HG03460 (cell line): Measurements from ENCODE around the gene OSBPL3.
A peak's percentile ranks its signal among the peaks of the same experiment; 100 is the strongest.

Source experiments
- ATAC-seq: cut with Tn5 transposase; IDR thresholded peaks from one replicate; pipeline ENCODE4 v1.9.1; 2021; ENCODE audit not compliant: unreplicated experiment

OSBPL3 gene

DNA sequence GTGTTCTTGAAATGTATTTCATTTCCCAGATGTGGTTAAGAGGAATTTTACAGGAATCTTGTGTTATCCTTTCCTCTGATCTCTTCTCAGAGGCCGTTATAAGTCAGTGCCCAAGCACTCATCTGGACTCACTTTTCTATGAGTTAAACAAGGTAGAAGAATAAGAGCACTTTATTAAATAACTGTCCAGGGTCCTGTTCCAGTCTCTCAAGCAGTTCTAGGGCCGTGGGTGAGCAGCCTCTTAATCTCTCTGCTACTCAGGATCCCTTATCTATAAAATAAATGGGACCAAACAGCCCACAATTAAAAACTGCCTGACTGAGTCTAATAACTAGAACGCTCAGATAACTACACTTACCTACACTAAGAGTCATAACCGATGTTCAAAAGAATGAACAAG, 111.2 kb downstream of the OSBPL3 start:
- ATAC-seq = no peak

DNA sequence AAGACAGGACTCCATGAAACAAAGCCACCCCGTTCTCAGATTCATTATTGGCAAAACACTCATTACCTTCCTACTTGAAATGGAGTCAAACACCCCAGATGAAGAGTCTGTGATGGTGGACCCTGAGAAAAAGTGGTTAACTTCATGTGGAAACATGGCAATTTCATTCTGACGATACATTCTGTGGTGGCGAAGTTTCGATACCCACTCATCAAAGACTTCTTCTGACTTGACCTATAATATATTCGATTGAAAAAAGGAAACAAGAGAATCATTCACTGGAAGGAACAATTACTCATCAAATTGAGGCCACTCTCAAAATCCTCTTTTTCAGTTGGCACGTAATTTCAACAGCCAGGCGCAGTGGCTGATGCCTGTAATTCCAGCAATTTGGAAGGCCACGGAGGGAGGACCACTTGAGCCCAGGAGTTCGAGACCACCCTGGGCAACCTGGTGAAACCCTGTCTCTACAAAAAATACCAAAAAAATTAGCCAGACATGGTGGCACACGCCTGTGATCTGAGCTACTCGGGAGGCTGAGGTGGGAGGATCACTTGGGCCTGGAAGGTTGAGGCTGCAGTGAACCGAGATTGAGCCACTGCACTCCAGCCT, 113.9 kb downstream of the OSBPL3 start:
- ATAC-seq = no peak

DNA sequence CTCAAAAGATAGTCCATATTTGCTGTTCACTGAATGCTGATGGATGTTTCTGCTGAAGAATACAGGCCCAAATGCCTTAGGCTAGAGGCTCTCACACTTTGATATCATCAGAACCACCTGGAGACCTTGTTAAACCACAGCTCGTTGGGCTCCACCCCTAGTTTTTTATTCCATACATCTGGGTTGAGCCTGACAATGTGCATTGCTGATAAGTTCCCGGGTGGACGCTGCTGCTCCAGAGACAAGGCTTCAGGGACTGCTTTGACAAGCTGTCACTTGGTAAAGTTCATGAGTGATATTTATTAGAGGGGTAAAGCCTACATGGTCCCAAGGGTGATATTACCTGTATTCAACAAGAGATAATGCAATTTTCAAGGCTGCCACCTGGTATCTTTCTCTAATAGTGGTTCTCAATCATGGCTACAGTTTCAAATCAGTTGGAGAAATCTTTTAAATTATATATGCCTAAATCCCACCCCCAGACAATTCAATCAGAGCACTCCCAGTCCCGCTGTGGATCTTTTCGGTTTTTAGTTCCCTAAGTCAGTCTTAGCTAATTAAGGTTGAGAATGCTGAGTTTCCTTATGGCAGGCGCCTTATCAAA, 115.7 kb downstream of the OSBPL3 start:
- ATAC-seq = no peak

DNA sequence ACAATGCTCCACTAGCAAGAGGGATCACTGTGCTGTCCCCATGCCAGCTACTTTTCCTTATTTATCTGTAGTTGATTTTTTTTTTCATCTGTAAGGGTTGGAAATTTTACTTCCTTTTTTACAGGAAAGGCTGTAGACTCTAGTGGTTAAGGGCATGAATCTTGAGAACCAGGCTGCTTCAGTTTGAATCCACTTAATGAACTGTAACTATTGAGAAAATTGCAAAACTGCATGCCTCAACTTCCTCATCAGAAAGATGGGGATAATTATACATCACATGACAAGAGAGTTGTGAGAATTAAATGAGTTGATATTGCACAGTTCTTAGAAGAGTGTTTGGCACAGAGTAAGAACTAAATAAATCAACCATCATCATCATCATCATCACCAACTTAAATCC, 116.4 kb downstream of the OSBPL3 start:
- ATAC-seq = no peak

DNA sequence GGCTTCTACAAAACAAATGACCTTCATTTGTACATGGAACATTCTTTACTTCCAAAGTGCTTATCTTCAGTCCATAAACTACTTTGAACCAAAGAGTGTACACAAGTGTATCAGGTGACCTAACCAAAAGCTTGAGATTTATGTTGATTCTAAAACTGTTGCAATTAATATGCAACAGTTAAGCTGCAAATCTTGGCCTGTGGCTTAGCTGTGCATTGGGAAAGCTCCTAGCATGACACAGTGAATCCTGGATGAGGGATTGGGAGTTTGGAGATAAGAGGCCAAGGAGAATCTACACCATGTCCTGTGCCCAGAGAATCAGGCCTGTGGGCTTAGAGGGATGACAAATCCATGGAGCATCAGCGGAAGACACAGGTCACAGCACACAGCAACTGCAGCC, 117.5 kb downstream of the OSBPL3 start:
- no peak for ATAC-seq

DNA sequence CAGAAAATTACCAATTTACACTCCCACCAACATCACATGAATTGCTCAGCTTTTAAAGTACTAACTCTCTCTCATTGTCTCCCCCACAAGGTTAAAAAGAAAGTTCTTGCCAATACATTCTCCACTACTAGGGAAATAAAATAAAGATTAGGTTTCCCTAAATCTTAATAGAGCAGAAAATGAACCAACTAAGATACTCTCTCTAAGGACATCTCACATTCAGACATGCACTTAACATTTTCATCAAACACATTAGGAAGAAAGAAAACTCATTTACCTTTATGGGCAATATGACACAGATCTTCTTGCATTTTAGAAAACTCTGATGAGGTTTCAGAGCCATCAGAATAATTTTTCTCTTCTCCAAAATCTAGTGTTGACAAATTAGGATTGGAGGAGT, 118.6 kb downstream of the OSBPL3 start:
- ATAC-seq = no peak

DNA sequence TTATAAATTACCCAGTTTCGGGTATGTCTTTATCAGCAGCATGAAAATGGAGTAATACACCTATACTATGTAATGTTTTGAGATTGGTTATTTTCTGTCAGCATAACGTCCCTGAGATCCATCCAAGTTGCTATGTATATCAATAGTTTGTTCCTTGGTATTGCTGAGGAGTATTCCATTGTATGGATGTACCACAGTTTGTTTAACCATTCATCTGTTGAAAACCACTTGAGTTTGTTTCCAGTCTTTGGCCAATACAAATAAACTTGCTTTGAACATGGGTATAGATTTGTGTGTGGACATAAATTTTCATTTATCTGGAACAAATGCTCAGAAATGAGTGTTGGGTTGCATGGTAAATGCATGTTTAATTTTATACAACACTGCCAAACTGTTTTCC, 119.4 kb downstream of the OSBPL3 start:
- no peak for ATAC-seq

DNA sequence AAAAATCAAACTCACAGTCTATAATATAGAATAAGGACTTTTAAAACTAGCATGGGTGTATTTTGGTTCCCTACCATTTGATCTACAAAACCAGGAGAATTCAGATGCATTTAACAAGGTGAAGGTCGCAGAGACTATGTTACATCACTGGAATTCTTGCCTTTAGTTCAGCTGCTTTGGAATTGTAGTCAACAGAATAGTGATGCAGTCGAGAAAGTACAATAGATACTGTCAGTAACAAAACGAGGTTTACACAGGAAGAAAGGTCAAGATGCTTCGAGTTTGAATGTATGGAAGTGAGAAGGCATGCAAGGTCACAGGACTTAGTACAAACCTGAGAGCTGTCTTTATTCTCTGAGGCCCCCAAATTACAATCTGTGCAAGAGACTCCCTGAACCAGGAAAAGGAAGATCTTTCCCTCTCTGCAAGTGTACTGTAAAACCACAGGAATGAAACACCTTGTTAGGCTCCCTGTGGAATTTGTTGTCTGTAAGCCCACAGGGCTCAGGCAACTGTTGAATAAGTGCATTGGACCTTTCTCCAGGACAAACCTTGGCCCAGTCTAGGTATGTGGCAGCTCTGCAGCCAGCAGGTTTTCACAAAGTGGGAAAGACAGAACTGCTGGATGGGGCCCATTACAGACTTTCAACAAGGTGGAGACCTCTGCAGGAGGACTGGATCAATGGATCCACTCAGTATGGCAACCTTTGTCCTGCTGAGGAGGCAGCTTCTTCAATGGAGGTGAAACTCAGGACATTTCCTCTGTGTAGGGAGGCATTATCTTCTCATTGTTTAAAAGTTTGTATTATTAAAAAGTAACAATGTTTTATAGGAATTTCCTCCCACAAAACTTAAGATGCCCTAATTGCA, 121.6 kb downstream of the OSBPL3 start:
- ATAC-seq = no peak

DNA sequence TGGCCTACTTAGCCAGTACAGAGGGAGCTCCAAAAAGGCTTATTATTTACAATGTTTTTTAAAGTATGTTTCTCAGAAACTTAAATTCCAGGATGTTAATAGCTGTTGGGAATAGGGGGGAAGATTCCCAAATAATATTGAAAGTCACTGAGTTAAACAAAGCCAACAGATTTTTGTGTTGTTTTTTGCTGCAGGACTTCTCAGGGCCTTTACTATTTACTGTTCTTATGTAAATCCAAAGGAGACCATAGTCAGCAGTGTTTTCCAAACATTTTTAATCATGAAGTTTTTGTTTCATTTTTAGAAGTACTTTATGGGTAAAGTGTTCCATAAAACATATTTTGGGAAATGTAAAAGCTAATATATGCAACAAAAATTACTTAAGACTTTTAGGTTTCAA, 122.4 kb downstream of the OSBPL3 start:
- ATAC-seq = no peak

DNA sequence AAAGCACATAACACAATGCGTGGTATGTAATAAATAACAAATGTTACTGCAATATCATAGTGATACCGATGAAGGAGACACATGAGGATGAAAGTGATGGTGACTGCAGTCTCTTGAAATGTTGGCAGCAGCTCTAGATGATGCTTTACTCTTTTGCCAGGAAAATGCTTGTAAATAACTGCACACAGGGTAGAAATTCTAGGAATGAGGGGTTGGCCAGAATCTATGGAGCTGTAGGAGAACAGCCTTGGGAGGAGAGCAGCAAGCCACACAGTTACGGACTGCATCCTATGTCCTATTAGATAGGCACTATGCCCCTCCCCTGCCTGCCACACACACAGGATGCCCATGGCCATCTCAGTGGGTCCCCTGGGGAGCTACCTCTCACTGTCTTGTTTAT, 125.1 kb downstream of the OSBPL3 start:
- no peak for ATAC-seq

DNA sequence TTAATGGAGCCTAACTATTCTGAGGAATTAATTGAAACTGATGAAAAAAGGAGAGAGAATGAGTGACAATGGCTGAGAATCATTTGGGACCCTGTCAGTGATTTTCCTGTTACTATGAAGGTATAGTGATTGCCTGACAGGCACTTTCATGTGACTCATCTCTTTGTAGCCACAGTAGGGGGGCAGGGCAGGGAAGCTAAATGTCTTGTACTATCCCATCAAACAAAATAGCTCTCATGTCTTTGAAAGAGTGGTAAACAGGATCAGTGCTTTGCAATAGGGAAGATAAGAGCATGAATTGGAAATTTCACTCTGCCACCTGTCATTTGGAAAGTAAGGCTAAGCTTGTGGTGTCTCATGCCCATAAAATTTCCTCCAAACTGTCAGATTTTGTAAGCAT, 128.2 kb downstream of the OSBPL3 start:
- no peak for ATAC-seq

DNA sequence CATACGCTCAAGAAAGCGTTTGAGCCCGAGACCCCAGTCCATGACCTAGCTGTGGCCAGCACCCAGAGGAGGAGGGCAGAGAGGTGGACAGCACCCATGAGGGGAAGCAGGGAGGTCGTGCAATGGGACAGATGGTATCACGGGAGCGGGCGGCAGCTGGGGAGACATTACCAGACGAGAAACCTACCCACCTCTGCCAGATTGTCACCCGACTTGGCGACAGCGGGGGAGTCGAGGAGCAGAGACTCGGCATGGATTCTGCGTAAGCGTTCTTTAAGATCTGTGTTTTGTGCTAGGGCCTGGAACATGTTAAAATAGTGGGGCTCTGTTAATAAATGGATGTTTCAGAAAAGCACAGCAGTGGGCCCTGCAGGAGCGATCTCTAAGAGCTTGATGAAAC, 131.1 kb downstream of the OSBPL3 start:
- ATAC-seq = no peak

DNA sequence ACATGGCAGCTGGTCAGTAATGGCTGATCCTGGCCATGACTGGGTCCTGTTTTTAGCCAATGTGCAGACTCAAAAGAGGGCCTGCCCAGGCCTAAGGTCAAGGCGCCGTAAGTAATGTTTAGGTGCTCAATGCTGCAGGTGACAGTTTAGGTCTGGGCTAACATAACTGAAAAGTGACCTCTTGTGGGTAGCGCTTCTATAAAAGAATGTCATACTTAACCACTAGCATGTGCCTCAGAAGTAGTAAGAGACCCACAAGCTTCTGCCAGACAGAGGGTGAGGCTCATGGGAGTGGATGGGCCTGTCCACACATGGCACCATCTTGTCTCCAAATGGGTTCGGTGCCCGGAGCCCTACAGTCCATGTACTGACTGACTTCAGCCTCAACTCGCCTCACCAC, 132.2 kb downstream of the OSBPL3 start:
- ATAC-seq = no peak

DNA sequence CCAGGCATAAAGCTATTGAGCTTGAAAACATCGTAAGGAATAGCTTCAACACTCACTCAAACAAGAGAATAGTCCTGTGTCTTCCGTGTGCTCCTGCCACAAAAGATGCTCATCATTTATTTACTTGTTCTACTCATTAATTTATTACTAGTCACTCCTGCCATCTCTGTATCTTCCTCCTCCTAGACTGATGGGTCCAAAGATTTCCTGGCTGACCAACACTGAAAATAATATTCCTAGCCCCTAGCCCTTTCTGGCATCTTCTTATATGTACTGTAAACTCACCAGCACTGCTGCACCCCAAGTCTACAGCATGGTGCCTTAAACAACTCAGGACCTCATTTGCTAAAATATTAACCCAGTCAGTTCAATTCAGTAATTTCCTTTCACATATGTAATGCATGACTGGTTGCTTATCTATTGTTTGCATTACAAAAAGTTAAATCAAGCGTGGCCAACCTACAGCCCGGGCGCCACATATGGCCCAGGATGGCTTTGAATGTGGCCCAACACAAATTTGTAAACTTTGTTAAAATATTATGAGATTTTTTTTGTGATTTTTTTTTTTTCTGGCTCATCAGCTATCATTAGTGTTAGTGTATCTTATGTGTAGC, 136.1 kb downstream of the OSBPL3 start:
- no peak for ATAC-seq

DNA sequence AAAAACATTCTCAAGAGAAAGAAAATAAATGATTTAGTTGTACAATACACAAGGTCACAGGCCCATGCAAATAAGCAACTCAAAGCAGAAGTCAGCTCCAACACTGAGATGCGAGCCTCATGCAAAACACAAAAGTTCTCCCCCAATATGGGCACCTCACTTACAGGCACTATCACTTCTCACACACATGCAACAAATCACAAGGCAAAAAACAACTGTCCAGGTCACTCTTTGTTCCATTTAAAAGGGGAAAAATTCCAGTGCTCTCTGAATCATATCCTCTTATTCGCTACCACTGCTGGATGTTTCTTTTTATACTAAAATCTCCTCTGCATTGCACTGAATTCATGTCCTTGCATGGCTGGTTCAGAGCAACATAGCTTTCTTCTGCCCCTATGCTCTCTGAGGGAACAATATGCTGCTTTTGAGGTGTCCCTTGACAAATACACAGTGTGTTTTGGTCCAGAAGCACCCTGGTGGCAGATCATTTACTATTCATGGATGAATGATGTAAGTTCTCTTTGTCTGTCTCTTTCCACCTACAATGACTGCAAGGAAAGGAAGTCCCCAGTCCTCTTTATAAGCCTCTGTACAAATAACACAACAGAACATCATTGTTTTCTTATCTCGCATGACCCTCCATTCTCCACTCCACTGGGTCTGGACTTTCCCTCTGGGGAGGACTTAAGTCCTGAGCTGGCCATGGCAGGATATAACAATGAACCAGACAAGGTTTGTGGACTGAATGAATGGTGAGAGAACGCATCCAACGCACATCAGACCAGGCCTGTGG, 137.3 kb downstream of the OSBPL3 start:
- ATAC-seq = peak; percentile 60

DNA sequence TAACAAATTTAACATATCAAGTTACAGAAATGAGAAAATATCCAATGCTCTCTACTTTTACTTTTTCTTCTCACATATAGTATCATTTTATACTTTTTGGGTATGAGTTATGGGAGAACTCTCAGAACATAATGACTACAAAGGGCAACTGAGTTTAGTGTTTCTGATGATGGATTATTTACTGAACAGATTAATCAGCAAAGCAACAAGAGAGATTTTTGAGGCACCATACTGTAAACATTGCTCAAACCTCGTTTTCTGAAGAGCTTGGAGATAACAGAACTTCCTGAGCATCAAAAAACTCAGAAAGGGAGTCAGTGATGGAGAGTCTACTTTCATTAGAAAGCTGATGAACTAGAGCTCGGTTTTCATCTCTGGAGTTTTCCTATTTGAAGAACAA, 137.9 kb downstream of the OSBPL3 start:
- ATAC-seq = no peak

DNA sequence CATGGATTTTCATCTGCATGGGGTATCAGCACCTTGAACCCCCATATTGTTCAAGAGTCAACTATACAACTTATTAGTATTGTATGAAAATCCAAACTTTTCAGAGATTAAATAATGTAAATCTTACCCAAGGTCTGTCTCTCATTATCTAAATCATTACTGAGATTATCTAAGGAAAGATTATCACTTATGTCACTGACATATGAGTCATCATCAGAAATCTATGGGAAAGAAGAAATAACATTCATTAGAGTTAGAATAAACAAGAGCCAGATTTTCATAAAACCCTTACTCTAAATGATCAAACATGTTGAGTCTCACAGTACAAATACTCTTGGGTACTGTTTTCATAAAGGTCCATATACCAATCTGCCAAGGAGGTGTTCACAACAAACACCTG, 139.4 kb downstream of the OSBPL3 start:
- no peak for ATAC-seq

DNA sequence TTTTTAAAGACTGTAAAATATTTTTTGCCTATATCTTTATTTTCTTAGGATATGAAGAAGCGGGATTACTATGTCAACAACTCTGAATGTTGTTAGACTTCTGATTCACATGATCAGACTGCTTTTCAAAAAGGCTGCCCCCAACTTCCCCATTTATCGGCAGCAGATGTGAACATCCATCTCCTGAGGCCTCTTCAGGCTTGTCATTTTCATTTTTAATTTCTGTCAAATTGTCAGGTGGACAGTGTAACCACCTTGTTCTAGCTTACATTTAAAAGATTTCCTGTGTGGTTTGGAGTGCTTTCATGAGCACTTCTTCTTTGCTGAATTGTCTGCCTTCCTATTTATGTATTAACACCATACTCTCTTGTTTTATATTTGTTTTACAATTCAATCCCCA, 143.9 kb downstream of the OSBPL3 start:
- ATAC-seq = peak; percentile 83

DNA sequence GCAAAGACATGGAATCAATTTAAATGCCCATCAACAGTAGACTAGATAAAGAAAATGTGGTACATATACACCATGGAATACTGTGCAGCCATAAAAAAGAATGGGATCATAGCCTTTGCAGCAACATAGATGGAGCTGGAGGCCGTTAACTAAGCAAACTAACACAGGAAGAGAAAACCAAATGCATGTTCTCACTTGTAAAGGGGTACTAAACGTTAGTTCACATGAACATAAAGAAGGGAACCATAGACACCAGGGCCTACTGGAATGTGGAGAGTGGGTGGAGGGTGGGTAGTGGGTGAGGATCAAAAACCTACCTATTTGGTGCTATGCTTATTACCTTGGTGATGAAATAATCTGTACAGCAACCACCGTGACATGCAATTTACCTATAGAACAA, 144.3 kb downstream of the OSBPL3 start:
- peak; percentile 16 for ATAC-seq

DNA sequence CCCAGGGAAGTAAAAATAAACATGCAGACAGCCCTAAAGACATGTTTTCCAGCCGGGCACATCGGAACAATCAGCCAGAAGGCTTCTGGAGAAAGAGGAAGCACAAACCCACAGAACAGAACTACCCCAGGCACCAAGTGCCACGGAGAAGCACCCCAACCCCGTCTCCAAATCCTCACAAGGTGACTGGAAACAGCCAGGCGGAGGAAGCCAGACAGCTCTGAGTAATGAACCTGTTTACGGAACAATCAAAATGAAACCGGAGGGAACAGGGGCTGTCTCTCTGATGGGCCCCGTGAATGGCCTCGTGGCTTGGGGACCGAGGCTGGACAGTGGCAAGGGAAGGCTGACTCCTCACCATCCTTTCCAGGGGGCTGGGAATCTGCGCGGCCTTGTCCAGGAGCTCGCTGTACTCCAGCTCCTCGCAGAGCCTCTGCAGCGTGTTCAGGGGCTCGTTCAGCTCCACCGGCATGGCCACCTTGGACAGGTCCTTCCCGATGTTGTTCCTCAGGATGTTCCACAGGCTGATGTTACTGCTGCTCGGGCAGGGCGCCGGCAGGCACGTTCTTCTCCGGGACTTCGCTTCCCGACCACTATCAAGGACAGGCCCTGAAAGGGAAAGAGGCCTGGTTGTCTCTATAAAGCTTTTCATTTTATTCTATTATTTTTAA, 145.7 kb downstream of the OSBPL3 start:
- ATAC-seq = peak; percentile 44

DNA sequence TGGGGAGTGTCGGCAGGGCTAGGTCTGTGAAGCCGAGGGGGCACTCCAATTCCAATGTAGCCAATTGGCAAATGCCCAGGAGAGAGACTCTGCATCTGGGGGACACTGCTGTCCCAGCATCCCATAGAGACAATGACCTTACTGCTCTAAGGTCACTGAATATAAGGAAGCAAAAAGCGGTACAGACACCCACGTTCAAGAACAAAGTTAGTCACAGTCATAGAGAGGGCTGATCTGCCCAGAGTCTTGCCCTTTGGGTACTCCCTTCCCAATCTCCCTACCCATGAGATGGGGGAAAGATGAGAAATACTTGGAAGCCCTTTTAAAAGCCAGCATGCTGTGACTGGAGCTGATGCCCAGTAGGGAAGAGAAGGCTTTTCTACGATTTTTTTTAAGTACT, 146.4 kb downstream of the OSBPL3 start:
- ATAC-seq = no peak
